Stimulated activated CD8-positive, alpha-beta memory T cell treated with anti-CD3 and anti-CD28 coated beads, Interleukin-2, amount 100 ng/mL, for 1 hour (primary cell): ENCODE measurements around the gene NEFH.
A peak's percentile ranks its signal among the peaks of the same experiment; 100 is the strongest.

Experiments used
- DNase-seq, 2 donors: peaks; one replicate each; pipeline ENCODE4 v3.0.0-alpha.2; 2020; ENCODE audit warnings: low read depth in 2 of 2

The NEFH gene

DNA sequence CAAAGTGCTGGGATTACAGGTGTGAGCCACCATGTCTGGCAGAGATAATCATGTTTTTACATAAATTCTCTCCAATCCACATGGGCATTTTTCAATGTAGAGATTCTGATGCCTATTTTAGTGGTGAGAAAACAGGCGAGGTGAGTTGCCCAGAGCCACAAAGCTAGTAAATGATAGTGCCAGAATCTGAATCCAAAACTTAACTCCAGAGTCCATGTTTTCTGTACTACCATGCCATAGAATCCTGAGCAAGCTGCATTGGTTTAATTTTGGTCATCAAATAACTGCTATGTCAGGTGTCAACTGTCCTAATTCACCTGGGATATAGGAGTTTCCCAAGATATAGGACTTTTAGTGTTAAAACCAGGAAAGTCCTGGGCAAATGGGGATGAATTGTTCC is 13.6 kb downstream of the NEFH start:
- DNase-seq, result no peak

DNA sequence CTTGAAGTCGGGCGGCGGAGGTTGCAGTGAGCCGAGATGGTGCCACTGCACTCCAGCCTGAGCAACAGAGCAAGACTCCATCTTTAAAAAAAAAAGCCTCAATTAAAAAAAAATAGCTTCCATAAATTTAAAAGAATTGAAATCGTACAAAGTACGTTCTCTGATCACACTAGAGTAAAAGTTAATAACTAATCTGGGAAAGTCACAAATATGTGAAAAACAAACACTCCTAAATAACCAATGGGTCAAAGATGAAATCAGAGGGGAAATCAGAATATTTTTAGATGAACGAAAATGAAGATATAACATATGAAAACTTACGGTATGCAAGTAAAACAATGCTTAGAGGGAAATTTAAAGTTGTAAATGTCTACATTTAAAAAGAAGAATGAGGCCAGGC is 19.8 kb downstream of the NEFH start:
- DNase-seq, result no peak

DNA sequence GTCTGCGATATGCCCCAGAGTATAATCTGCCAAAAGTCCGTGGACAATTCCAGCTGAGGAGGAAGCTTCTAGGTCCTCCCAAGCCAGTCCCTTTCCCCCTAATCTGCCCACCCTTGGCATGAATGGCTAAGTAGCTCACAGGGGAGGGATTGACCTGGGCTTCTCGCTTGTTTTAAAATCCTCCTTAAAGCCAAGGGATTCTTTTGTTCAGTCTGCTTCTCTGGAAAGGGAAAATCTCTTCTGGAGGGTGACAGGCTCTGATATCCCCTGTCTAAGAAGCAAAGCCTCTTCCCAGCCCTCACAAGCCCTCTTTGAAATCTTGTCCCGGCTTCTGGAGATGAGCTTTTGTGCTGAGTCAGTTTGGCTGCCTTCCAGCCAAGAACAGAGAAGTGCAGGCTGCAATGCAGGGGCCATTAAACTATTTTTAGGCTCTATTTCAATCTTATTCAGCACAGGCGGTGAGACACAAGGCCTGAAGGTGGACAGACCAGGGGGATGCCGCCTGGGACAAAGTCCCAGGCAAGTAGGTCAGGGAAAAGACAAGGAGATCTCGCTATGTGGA is 23.9 kb downstream of the NEFH start:
- DNase-seq, result no peak

DNA sequence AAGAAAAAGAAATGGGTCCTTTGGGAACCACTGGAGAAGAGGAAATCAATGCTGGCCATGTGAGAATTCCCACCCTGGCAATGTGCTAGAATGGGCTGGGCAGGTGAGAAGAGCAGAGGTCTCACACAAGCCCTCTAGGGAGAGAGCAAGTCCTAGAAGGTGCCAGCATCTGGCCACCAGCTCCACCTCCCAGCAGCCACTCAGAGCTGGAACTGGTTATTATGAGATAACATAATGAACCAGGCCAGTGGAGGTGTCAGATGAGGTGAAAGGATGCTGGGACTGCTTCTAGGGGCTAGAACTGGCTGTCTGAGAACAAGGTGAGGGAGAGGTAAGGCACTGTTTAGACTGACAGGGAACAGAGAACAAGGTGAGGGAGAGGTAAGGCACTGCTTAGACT is 29.3 kb downstream of the NEFH start:
- DNase-seq, result no peak

DNA sequence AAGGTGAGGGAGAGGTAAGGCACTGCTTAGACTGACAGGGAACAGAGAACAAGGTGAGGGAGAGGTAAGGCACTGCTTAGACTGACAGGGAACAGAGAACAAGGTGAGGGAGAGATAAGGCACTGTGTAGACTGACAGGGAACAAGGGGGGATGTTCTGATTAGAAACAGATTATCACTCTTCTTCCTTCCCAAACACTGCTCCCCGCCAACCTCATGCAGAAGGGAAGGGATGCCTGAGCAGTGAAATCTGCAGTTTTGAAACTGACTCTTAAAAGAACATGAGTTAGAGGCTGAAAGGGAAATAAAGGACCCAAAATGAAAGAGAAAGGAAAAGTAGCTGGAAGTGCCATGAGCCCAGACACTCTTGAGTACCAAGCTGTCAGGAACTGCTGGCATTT is 29.8 kb downstream of the NEFH start:
- no peak for DNase-seq

DNA sequence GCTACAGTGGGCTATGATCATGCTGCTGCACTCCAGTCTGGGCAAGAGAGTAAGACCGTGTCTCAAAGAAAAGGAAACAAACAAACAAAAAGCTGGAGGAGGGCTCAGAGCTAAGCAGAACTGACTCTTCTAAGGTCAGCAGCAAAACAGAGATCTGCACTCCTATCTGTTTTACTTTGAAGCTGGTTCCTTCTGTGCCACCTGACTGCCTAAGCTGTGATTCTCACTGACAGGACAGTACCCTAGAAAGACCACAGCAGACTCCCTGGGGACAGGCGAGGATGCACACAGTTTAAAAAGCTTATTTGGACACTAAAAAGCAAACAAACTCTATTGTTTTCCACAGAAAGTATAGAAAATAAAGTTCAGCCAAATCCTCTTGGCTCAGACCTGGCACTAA is 30.5 kb downstream of the NEFH start:
- no peak for DNase-seq

DNA sequence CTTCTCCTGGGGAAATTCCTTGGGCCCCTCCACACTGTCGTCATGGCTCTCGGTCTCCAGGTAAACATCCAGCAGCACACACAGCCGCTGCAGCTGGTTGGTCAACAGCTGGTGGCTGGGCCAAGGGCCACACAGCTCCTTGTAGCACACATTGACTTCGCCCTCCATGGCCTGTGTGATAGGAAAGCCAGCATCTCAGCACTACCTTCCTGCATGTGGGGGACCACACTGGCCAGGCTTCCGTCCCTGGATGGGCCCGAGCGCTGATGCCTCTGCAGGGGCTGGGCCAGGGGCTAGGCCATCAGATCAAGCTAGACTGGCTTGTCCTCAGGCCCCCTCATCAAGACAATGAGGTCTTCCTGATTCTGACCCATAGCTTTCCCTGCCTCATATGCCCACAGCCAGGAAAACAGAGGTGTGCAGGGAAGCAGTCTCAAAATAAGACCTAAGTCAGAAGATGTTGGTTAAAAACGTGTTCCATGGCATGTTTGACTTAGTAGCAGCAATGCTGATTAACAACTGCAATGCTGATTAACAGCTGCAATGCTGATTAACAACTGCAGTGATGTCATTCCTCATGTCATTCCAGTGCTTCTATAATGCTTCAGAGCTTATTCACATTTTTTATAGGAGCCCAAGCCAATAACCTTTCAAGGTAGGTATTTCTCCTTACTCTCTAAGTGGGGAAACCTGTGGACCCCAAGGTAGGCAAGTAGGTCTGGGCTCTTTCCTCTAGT is 31.3 kb downstream of the NEFH start:
- no peak for DNase-seq

DNA sequence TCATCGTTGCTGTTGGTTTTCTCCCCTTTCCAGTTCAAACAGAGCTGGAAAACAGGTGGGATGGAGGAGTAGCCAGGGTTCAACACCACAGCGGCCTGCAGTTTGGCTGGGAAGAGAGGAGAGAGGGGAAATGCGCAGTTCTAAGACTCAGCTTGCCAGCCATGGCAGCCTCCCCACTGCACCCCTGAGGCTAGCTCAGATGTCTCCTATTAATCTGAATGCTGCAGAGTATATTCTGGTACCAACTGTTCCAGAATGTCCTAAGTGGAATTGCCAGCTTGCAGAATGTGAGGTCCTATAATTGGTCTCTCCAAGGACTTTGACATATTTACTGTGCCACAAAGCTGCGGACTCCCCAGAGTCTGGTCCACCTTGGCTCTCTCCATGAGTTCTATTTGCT is 32.0 kb downstream of the NEFH start:
- no peak for DNase-seq

DNA sequence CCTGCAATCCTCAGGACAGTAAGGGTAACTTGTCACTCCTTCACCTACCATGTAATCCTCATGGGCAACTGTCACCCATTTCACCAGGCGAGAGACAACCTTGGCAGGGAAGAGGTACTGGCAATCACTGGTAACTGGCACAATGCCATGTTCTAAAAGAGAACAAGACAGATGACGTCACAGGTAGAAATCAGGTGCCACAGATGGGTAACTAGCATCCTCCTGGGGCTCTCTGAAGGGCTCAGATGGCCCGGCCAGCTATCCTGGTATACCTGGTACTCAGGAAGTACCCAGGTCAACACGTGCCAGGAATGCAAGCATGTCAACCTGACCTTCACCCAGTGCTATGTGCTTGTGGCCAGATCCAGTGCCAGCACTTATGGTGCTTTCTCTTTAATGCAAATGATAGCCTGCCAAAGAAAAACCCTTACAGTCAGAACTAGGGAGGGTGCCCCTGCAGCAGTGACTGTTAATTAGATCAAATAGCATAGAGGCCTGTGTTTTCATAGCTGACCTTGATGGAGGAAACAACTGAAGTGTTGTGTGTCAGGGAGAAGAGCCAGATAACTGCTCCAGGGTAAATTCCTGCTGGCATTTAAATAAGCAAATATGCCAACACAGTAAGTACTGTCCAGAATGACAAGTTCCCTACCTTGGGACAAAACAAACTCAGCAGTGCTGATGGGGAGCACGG is 37.3 kb downstream of the NEFH start:
- no peak for DNase-seq

DNA sequence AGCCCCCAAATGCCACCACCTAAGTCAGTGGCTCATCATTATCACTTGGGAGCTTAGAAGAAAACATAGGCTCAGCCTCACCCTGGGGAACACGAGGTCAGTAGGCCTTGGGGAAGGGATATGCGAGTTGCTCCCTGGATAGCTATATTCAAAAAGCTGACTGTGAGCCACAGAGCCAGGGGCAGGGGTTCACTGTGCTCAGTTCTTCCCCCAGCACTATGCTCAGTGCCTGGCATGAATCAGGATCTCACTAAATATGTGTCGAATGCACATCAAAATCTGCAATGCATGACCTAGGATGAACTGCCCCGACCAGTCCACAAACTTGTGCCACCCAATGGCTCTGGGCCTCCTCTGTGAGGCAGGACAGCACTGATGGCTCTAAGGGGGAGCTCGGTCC is 38.4 kb downstream of the NEFH start:
- no peak for DNase-seq

DNA sequence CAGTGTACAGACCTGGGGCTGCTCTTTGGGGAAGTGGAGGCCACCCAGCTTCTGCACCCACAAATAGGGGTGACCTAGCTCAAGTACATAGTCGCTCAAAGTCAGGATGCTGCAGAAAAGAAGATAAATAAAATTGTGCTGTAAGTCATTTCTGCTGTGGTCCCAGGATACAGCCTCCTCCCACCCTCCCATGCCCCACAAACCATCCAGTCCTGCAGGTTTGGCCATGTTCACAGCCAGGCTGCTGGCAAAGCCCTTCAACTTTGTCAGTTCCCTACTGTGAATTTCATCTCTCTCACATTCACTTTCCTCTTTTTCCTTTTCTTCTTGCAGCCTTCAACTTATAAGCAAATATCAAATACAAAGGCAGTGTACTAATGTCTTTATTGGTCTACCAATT is 40.0 kb downstream of the NEFH start:
- DNase-seq, result no peak

DNA sequence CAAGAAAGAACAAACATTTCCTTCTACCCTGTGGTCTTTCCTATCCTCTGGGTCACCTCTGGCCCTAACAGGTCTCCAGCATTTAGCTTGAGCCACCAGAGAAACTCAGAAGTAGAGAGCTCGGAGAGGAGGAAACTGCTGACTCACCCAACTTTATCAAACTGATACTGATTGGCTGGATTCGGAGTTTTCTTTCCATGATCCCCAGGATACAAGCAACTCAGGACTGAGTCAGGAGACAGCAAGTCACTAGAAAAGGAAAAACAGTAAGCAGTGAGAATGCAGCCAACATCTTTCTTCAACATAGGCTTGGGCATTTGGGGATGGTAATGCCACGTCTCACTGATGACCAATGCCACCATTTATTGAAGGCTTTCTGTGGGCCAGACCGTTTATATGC is 40.8 kb downstream of the NEFH start:
- no peak for DNase-seq

DNA sequence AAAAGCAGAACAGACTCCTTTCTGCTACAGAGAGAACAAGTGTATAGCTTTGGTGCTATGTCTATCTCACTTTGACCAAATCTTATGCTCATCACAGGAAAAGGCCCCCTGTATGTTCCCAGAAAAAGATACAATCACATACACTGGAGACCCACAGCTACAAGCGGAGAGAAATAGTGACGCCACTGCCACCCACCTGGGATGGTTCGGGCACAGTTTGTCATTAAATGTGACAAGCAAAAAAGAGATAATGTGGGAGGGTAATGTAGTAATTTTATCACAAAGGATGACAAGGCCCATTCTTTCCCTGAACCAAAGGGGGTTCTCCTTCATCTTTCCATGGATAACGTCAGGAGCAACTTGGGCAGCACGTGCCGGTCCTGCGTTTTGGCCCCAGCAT is 41.5 kb downstream of the NEFH start:
- no peak for DNase-seq

DNA sequence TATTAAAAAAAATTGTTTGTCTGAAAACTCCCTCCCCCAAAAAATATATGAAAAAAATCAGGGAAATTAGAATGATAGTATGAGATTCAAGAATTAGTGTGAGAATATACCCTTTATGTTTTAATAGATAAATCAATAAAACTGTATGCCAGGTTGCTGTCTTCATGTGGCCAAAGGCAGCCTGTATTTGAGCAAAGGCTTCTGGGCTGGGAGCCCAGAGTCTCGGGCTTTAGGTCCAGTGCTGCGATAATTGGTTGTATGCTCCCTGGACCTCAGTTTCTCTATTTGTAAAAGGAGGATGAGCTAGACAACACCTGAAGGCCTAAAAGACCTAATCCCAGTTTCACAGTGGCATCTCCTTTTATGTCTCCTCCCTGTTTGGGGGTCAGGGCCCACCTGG is 43.7 kb downstream of the NEFH start:
- DNase-seq, result no peak

DNA sequence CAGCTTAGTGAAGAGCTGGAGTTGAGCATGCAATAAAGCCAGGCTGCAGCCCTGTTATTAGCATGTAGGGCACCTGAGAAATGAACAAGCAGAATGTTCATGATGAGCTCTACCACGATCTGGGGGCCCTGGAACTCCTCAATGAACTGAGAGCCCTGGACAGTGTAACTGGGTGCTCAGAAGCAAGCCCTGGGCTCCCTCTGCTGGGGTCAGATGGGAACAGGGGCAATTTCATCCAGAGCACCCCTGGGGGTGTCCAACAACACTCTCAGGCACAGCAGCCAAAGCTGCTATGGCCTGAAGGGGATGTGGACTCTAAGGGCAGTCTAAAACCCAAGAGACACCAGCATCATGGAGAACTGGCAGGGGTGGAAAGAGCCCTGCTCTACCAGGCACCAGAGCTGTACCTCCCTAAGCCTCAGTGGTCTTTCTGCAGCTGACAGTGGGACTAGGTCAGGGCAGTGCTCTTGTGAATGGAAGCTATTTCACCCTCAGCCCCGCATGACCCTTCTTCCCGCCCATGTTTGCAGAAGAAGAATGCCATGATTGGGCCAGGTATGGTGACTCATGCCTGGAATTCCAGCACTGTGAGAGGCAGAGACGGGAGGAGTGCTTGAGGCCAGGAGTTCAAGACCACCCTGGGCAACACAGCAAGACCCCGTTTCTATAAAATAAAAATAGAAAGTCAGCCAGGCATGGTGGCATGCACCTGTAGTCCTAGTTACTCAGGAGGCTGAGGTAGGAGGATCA is 44.6 kb downstream of the NEFH start:
- DNase-seq, result peak in 1 of 2 donors; percentile 3

DNA sequence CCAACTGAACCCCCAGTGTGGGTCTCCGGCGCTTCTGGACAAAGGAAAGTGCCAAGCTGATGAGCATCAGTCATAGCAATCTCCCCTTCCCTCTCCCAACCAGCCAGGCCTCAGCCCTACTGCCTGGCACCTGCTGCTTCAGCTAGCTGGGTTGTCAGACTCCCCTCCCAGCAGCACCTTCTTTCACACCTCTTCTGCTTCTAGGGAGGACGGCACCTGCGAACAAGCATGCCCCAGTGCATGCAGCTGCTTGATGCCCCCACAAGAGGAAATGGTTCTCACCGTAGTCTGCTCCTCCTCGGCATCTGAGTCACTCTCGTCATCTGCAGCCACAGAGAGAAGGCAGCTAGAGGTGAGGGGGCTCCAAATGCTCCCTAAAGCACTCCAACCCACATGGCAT is 48.1 kb downstream of the NEFH start:
- no peak for DNase-seq

DNA sequence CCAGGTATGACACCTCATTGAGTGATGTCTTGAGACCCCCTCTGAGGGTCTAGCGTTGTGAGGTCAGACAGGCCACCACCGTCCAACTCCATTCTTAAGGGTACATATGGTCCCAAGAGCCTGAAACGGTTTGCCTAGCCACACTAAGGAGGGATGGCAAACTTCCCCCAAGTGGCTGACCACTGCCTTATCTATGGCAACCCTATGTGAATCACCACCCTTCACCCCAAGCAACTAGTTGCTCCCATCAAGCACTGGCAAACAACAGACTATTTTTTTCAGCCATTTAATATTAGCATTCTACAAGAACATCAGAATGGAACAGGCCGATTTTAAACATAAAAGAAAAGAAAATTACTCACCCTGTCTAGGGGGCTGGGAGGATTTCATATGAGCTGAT is 50.7 kb downstream of the NEFH start:
- no peak for DNase-seq

DNA sequence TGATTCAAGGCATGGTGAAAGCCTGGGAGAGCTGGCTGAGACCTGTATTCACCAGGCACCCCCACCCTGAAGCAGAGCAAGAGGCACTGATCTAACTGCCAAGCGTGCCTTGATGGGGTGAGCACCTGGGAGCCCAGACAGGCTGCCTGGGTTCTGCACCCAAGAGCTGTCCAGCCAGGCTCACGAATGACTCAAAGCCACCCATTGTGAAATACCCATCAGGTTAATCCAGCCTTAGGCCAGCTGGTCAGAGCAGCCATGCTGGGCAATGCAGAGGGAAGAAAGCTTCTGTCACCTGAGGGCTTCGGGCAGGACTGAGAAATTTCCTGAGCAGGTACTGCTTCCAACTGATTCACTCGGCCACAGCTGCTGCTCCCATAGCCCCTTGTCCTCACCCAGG is 51.4 kb downstream of the NEFH start:
- no peak for DNase-seq

DNA sequence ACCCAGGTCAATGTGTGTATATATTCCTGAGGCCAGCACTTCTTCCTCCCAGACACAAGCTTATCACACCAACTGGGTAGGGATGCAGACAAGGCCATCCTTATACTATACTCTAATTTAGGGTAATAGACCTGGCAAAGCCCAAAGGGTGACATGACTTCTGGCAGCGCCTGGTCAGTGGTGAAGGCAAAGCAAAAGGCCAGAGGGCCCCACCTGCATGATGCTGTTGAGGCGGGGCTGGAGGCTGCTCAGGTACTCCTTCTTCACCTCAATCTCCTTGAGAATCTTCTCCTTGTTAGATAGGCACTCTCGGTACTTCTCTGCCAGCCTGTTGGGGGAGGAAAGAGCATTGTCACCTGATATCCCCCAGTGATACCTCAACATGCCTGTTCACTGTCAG is 56.4 kb downstream of the NEFH start:
- DNase-seq, result no peak

DNA sequence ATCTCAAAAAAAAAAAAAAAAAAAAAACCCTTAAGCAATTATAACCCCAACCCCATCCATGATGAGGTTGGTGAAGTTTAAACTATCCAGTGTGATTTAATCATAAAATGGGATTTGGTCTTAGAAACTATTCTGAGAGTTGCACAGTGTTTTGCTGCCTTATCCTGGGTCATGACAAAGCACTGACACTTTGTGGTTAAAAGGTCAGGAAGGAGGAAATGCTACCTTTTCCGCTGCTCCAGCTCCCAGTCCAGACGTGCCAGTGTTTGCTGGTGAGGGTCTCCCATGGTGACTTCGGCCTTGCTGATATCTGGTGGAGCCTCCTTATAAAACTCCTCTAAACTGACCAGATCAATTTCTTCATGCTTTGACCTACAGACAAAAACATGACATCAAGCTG is 59.1 kb downstream of the NEFH start:
- DNase-seq, result no peak
